Measurements from ENCODE around the gene CROCC.
"Not testable (repeated sequence)": the region's sequence is repeated elsewhere in the genome, so short reads cannot be mapped to it uniquely, and the experiment has no call there.

CROCC gene

GRCh38 chr1:16898298-16898697 is 23.4 kb upstream of the CROCC start:
- FAIRE-seq = not testable (repeated sequence)

DNA sequence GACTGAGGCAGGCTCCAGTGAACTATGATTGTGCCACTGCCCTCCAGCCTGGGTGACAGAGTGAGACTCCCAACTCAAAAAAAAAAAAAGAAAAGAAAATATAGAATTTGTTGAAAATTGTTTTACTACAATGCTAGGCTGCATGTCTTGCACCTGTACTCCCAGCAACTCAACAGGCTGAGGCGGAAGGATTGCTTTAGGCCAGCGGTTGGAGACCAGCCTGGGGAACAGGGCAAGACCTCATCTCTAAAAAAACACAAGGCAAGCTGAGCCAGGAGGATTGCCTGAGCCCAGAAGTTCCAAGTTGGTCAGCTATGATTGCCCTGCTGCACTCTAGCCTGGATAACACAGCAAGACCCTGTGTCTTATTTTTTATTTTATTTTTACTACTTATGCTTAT is 22.7 kb upstream of the CROCC start:
- FAIRE-seq = not testable (repeated sequence)

GRCh38 chr1:16900751-16901150 is 21.0 kb upstream of the CROCC start:
- no peak for FAIRE-seq

DNA sequence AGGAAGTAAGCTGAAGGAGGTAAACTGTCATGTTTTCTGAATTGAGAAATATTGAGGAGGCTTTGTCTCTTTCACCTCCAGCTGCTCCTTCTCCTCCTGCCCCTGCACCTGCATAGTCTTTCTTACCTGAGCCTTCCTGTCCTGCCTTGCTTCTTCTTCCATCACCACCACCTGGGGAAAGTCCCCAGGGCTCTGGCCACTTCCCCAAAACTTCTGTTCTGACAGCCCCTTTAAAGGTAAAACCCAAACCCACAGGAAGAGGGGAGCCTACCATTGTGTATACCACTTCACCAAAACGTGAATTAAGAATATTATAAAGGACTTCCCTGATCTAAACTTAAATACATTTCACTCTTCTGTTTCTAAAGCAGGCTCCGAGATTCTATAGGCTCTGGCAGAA is 20.4 kb upstream of the CROCC start:
- not testable (repeated sequence) for FAIRE-seq

DNA sequence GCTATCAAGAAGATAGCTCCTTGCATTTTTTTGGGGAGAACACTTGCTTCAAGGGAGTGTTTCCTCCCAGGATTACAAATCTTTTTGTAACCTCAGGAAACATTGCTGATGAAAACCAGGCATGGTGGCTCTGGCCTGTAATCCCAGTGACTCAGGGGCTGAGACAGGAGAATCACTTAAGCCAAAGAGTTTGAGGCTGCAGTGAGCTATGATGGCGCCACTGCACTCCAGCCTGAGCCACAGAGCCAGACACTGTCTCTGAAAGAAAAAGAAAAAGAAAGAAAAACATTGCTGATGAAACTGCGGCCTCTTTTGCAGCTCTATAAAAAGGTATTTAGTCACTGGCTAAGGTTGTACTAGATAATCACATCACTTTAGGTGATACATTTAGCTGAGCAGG is 18.7 kb upstream of the CROCC start:
- no peak for FAIRE-seq

DNA sequence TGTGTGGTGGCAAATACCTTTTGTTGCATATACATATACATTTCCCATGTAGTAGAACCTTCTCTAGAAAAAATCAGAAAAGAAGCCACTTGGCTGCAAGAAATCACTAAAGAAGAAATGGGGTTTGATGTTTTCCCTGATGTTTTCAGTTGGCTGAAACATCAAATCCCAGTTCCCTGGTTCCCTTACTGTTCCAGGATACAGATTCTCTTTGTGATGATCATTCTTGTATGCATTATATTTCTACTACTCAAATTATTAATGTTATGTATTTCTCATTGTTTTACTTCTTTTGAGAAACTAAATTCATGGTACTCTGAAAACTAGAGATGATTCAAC is 18.3 kb upstream of the CROCC start:
- FAIRE-seq = no peak

DNA sequence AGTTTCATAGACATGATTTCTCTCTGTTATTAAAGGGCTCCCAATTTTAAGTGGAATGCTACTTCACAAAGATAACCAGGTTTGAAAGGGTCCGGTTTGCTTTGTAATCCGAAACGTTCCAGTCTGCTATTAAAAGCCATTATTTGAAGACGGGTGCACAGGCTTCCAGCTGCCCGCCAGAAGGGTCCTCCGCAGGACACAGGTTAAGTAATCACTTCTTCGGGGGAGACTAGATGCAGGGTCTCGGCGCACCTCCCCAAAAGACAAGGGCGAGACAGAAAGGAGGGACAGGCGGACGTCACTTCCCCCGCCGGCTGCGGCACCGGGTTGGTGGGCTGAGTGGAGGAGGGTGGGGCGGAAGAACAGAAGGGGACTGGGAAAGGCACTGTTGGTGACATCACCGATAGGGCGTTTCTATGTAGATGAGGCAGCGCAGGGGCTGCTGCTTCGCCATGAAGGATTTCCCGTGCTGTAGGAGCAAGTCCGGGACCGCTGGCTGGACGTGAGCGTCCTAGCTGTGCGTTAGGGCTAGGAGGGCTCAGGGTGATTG is 17.1 kb upstream of the CROCC start:
- FAIRE-seq = peak; percentile 90

GRCh38 chr1:16905110-16905867 is 16.4 kb upstream of the CROCC start:
- FAIRE-seq = peak; percentile 73

DNA sequence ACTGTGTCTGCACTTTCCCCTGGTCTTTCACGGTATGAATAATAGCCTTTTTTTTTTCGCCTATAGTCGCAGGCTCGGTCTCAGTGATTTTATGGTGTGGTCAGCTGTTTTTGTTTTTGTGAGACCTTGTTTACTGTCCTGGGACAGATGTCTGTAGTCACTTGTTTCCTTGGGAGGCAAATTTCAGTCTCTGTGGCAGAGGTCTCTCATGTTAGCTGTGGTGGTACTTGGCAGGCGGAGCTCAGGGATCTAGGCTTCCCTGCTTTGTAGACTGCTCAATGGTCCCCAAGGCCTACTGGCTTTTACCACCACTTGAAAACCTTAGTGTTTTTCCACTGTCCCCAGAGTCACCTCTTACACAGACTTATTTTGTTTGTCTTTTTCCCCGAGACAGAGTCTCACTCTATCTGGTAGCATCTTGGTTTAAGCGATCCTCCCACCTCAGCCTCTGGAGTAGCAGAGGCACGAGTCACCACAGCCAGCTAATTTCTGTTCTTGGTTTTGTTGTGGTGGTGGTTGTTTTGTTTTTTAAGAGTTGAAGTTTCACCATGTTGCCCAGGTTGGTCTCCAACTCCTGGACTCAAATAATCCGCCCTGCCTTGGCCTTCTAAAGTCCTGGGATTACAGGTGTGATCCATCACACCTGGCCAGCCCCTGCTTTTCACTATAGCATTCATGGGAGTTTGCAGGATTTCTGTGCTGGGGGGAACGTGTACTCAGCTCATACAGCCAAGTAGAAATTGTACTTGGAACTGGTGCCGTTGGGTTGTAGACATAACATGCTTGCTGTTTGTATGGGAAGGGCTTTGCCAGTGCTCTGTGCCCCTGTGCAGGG is 15.6 kb upstream of the CROCC start:
- no peak for FAIRE-seq

DNA sequence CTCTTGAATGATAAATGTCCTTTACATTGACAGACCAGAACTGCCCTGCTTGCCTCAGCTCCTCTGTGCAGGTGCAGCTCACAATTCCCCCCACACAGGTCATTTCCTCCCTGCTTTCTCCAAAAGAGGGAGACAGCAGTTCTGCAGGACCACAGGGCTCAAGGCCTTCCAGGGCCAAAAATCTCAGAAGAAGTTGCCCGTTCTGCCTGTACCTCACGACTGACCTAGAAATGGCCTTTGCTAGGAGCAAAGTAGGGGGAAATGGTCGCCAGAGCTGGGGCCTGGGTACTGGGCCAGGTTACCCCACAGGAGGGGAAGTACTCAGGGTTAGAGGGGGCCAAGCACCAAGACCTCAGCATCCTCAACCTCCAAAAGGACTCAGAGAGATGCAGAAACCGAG is 14.9 kb upstream of the CROCC start:
- no peak for FAIRE-seq

DNA sequence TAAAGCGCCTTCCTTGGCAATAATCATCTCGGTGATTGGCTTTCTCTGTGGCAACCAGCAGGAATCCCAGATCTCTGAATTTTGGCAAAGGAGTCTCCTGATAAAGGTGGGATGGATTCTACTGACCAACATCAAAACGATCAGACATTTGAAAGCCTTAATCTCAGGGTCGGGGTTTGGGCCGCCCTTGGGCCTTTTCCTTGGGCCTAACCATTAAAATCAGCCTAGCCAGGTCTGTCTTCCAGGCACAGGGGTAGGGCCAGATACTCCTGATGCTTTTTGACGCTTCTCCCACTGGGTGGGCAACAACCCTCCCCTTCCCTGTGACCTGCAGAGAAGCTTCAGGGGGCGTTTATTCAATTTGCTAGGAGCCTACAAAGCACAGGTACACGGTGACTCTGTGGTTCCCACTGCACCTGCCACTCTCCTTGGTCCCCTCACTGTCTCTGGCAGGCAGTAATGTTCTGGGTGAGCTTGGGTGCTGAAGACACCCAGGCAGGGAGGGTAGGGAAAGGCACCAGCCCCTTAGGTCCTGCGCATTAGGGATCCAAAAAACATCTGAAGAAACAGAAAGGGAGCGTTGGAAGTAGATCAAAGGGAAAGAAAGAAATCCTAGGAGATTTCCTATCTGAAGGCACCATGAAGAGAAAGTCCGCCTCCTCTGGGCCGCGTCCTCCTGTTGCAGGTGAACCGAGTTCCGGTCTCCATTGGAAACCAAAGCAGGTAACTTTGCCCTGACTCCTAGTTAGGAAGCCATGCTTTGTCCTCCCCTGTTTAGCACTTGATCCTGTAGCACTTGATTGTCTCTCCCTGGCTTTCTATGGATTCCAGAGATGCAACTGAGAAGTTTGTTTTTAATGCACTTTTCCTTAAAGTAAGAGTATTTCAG is 13.6 kb upstream of the CROCC start:
- FAIRE-seq = no peak

DNA sequence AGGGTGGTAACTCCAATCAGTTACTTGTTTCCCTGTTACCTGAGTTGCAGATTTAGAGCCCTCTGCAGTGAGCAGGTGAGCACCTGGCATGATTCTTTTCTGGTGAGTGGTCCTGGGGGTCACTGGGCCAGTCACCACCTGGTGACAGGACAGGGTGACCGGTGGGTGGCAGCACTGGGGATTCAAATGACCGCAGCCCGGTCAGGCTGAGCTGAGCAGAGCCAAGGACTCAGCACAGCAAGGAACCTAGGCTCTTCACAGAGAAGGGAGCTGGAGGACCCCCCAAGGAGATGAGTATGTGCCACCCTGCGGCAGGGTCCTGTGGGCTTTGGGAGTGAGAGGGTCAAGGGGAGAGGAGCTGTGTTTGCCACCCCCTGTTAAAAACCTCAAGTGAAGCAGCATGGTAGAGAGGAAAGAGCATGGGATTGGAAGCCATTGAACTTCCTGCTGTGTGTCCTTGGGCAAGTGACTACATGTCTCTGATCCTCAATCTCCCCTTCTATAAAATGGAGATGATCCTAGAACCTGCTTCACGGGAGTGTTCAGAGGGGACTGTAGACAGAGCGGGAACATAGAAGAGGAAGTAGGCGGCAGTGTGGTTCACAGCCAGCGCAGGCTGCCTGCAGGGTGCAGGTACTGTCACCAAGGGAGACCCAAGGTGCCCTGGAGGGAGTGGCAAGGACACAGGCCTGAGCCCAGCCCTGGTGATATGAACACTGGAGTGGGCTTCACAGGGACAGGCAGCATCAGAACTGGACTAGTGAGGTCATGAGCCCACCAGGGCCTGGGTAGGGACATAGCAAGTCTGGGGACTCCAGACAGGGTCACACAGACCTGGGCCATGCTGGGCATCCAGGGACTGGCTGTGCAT is 9.6 kb upstream of the CROCC start:
- not testable (repeated sequence) for FAIRE-seq

GRCh38 chr1:16912742-16913141 is 9.0 kb upstream of the CROCC start:
- FAIRE-seq = not testable (repeated sequence)

DNA sequence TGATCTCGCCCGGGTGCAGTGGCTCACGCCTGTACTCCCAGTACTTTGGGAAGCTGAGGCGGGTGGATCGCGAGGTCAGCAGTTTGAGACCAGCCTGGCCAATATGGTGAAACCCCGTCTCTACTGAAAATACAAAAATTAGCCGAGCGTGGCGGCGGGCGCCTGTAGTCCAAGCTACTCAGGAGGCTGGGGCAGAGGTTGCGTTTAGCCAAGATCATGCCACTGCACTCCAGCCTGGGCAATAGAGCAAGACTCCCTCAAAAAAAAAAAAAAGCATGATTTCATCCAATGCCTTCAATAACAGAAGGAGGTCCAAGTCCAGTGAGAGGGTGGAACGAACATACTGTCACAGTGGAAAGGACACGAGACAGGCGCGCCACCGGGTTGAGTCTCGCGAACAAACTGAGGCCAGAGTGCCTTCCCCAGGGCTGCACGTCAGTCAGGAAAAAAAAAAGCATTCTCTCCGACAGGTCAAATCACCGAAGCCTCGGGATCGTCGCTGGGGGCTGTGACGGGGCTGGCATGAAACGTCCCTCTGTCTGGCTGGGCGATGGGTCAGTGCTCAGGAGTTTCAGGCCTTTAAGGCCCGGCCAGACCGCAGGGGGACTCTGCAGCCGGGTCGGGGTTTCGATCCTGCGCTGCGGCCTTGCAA is 8.4 kb upstream of the CROCC start:
- no peak for FAIRE-seq

- FAIRE-seq = no peak
These were observed 7.7 kb upstream of the CROCC start for GRCh38 chr1:16913833-16914662.

DNA sequence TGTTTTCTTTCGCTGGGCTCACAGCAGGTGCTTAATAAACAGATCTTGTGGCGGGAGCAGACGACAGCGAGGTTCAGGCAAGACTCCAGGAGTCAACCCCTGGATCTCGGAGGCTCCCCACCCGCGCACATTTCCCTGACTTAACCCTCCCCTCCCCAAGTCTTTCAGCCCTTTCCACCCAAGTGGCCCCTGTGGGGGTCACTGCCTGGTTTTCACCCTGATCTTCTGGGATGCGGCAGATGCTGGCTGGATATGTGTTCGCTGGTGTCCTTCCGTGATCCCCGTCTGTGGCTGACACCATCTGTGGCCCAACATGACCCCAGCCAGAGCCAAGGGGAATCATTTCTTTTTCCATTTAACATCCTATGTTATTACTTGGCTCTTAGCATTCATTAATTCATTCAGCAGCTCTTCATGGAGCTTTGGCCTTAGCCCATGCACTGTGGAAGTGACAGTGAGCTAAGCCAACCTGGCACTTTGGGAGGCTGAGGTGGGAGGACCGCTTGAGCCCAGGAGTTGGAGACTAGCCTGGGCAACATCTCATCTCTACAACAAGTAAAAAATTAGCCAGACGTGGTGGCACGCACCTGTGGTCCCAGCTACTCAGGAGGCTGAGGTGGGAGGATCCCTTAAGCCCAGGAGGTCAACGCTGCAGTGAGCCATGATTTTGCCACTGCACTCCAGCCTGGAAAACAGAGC is 6.7 kb upstream of the CROCC start:
- not testable (repeated sequence) for FAIRE-seq

DNA sequence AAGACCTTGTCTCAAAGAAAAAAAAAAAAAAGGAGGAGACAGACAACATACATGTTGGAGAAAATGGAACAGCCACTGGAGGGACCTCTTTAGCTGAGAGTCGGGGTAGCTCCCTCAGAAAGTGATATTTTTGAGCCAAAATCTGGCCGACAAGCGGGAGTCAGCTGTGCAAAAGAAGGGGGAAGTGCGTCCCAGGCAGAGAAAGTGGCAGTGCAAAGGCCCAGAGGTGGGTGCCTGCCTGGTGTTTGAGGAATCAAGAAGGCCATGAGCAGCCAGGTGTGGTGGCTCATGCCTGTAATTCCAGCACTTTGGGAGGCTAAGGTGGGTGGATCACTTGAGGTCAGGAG is 6.1 kb upstream of the CROCC start:
- FAIRE-seq = no peak

DNA sequence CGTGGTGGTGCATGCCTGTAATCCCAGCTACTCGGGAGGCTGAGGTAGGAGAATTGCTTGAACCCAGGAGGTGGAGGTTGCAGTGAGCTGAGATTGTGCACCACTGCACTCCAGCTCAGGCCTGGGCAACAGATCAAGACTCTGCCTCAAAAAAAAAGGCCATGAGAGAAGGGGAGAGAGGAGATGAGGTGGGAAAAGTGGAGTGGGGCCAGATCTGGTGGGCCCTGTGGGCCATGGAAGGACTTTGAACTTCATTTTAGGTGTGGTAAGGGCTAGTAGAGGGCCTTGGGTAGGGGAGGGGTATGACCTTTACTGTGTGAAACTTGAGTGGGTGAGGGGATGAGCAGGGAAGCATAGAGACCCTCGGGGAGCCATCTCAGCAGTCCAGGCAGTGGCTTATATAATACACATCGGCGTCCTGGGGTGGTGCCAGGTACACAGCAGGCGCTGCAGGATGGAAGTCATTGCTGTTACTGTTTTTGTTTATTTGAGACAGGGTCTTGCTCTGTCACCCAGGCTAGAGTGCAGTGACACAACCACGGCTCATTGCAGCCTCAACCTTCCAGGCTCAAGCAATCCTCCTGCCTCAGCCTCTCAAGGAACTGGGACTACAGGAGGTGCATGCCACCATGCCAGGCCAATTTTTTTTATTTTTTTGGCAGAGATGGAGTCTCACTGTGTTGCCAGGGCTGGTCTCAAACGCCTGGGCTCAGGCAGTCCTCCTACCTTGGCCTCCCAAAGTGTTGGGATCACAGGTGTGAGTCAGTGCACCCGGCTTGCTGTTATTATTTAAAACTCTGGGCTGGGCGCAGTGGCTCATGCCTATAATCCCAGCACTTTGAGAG is 5.5 kb upstream of the CROCC start:
- FAIRE-seq = not testable (repeated sequence)

DNA sequence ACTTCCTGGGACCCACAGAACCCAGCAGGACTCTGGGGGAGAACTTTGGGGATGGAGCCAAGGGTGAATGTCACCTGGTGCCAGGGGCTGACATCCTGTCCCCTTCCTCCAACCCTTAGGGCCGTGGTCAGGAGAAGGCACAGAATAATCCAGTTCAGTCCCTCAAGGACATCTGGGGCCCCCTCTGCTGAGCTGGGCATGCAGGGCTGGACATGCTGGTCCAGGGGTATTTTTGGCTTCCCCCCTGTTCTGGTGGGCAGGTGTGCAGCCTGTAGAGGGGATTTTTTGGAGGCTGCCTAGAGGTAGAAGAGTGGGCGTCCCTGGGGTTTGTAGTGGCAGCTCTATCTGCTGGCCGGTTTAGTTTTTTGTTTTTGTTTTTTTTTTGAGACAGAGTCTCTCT is 3.4 kb upstream of the CROCC start:
- no peak for FAIRE-seq

Measured in TTC549 (cell line).